ENCODE data around the gene ASPG.

The ASPG gene

DNA sequence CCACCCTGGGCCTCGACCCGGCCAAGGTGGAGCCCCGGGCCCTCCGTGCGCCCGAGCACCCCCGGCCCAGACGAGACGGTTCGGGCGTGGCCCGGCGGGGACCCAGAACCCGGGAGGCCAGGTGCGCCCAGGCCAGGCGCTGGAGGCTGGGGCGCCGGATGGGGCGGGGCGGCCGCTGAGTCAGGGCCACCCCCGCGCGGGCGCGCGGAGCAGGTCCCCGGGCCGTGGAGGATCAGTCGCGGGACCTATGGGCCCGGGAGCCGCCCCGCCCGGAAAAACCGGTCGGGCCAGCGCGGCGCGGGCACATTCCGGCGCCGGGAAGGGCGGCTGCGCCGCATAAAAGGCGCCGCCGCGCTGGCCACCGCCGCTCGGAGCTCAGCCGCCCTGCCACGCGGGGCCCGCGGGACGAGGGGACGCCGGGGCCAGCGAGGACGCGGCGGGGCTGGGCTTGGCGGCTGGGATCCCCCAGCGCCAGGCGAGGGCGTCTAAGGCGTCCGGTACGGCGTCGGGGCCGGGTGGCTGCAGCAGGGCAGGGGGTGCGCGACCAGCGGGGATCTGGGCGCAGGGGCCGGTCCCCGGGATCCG lies 31.3 kb downstream of the ASPG start:
- no peak for DNase-seq (ENCODE audit: low read depth)

GRCh38 chr14:104117341-104118005 lies 32.0 kb downstream of the ASPG start:
- DNase-seq (ENCODE audit: low read depth) = no peak

DNA sequence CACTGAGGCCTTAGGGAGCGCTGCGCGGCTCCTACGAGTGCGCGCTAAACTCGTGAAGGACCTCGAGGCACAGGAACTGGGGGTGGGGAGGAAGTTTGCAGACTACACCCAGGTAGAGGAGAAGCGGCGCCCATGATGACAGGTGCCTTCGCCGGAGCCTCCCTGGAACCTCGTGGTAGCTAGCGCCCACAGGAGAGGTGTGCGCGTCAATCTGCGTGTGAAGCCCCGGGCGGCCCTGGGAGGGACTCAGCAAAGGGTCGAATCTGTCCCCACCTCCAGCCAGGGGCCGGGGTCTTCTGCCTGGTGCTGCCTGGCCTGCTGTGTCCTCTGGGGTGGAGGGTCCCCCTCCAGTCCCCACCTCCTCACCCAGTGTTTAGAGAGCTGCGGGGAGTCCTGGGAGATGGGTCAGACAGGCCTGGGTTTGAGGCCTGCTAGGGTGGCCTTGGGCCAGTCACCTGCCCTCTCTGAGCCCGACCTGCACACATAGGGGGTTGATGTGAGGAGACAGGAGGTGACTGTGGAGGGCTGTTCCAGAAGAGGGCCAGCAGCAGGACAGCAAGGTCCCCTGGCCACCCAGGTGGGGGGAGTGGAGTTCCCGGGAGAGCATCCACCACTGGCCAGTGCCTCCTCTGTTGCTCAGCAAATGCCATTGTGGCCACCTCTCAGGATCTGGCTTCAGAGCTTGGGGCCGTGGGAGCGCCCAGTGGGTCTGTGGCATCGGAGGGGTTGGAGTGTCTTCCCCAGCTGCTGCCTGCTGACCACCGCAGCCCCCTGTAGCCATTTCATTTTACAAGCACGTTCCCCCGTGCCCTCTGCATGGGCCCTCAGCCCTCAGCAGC lies 32.7 kb downstream of the ASPG start:
- DNase-seq (ENCODE audit: low read depth) = no peak

- no peak for DNase-seq (ENCODE audit: low read depth)
Measured at GRCh38 chr14:104119119-104119487, 33.6 kb downstream of the ASPG start.

DNA sequence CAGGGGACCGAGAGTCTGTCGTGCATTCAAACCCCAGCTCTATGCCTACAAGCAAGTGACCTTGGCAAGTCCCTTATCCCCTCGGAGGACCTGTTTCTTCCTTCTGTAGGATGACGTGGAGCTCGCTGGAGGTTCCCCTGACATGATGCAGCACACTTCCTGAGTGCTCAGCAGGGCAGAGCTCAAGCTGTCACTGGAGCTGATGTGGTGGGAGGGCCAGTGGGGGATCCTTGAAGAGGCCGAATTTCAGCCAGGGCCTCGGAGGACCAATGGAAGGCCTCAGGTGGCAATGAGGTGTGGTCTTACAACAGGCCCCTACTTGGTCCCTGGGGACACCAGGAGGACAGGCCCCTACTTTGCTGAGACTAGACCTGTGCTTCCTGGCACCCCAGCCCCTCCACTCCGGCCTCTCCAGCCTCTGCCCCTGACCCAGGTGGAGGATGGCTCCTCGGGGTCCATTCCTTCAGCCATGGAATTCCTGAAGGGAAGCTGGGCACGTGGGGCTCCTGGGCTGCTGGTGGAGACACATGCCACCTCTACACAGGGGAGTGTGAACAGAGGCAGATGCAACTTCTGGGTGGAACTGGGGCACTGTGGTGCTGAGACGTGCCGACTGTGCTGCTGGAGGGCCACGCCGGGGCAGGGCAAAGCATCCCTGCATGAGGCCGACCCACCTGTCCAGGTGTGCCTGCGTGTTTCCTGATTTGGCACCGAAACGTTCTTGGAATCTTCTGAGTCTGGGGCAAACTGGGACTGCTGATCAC lies 34.2 kb downstream of the ASPG start:
- DNase-seq (ENCODE audit: low read depth) = no peak

DNA sequence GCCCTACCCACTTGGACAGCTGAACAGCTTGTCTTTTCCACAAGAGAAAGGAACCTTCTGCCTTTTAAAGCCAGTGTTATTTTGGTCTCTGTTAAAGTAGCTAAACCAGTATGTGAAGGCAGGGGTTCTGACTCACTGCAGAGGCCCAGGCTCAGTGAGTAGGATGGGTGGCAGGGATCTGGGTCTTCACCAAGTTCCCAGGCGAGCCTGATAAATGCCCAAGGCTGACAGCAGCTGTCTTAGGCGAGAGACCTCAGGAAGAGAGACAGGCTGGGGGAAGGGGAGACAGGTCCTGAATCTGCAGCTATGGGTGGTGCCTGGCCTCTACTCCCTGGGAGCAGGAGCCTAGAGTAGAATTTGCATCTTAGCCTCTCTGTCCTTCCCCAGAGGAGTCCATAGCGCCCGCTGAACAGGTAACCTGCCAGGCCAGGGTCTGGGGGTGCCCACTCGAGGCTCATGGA lies 34.8 kb downstream of the ASPG start:
- no peak for DNase-seq (ENCODE audit: low read depth)

- DNase-seq (ENCODE audit: low read depth) = no peak
Measured at GRCh38 chr14:104121142-104121541, 35.6 kb downstream of the ASPG start.

GRCh38 chr14:104123879-104124278 lies 38.4 kb downstream of the ASPG start:
- no peak for DNase-seq (ENCODE audit: low read depth)

DNA sequence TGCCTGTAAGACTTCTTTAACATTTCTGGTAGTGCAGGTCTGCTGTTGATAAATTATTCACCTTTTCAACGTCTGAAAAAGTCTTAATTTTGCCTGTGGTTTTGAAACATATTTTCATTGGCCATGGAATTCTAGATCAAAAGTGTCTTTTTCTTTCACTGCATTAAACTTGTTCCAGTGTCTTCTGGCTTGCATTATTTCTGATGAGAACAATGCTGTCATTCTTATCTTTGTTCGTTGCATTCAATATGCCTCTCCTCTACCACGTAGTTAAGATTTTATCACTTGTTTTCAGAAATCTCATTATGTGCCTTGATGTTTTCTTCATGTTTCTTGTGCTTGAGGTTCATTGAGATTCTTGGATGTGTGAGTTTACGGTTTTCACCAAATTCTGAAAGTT lies 39.5 kb downstream of the ASPG start:
- no peak for DNase-seq (ENCODE audit: low read depth)

GRCh38 chr14:104126753-104127152 lies 41.3 kb downstream of the ASPG start:
- DNase-seq (ENCODE audit: low read depth) = no peak

DNA sequence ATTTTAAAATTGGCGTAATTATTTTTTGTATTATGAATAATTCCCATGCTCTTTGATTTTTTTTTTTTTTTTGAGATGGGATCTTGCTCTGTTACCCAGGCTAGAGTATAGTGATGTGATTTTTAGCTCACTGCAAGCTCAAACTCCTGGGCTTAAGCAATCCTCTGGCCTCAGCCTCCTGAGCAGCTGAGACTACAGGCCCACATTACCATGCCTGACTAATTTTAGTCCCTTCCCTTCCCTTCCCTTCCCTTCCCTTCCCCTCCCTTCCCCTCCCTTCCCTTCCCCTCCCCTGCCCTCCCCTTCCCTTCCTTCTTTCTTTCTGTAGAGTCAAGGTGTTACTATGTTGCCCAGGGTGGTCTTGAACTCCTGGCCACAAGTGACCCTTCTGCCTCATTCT lies 43.5 kb downstream of the ASPG start:
- no peak for DNase-seq (ENCODE audit: low read depth)

DNA sequence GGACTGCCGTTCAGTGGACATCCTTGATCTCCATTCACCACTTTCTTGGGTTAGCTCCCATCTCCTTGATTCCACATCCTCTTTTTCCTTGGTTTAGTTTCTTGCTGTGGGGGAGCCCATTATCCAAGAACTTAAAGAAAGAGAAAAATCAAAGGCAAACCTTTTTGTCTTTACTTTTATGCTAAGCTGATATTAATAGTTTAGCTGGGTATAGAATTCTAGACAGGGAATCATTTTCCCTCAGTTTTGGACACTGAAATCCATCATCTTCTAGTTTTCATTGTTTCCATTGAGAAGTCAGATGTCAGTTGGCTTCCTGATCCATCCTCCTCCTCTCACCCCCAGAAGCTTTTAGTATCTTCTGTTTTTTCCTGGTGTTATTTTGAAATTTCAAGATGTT lies 44.1 kb downstream of the ASPG start:
- no peak for DNase-seq (ENCODE audit: low read depth)

DNA sequence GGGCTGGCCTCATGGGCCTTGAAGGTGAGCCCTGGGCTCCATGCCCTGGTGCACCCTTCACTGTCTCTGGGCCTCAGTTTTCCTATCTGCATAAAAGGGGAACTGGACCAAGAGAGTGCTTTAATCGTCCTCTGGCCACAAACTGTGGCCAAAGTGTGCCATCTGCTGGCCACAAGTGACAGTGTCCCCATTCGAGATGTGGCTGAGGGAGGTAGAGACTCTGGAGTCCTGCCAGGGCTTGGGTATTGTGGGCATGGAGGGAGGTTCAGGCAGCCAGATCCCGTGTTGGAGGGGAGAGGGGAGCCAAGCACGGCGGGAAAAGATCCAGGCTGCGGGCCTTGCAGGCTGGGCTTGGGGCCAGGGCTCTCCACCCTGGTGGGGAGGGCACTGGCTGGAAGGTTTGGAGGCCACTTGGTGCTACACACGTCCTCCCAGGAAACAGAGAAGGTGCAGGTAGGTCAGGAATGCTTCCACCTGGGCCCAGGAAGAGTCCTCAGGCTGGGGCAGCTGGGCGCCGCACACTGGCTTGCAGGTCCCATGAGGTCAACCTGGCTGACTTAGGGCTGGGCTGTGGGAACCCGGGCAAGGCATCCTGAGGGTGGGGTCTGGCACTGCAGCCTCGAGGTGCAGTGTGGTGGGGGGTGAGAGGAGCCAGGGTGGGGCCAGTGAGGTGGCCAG lies 45.6 kb downstream of the ASPG start:
- DNase-seq (ENCODE audit: low read depth) = no peak

GRCh38 chr14:104131968-104132732 lies 46.6 kb downstream of the ASPG start:
- no peak for DNase-seq (ENCODE audit: low read depth)

GRCh38 chr14:104132981-104133380 lies 47.5 kb downstream of the ASPG start:
- DNase-seq (ENCODE audit: low read depth) = no peak

- no peak for DNase-seq (ENCODE audit: low read depth)
Measured at GRCh38 chr14:104133496-104133895, 48.0 kb downstream of the ASPG start.

DNA sequence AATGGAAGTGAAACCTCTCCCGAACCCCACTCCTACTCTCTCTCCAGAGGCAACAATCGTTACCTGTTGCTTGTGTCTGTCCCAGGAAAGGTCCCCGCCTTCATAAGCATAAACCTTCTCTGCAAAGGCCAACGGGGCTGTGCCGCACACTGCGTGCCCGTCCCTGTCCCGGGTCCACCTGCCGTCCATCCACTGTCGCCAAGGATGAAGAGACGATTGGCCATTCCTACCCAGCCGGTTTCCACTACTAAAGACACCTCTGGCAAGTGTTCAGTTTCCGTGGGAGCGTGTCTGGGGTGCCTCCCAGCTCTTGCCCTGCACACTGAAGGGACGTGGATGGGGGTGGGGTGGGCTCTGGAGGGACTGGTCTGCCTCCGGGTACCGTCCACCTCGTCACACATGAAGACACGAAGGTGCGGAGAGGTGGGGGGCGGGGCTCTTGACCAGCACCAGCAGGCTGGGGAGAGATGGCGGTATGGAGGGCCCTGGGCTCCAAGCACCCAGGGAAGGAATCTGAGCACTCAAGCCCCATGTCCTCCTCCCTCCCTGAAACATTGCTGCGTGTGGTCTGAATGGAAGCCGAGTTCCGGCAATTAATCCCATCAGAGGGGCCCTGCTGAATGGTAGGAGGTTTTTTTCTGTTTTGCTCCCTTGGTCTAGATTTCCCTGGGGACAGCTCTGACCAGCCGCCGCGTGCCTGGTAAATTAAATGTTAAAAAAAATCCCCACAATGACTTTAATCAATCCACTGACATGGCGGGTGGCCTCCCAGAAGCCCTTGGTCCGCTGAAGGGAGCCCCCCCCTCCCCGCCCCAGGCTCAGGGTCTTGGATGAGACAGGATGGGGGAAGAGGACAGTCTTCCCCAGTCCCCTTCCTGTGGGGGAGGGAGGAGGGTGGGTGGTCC lies 48.8 kb downstream of the ASPG start:
- DNase-seq (ENCODE audit: low read depth) = no peak

GRCh38 chr14:104135121-104135903 lies 49.8 kb downstream of the ASPG start:
- DNase-seq (ENCODE audit: low read depth) = no peak

- DNase-seq (ENCODE audit: low read depth) = no peak
Measured at GRCh38 chr14:104135904-104136471, 50.5 kb downstream of the ASPG start.
